Left ventricle myocardium inferior (tissue), 1 donor: ENCODE measurements around the gene P3H2. TPM values are rescaled to one million over a fixed set of nuclear protein-coding genes. Genes with fewer than 3 reads are reported as not detected.

ENCODE experiments used
- DNase-seq: peaks from one replicate; pipeline ENCODE4 v3.0.0-alpha.2; 2020
- H3K27ac ChIP-seq: fragments of 200-600 bp; replicated peaks from 2 replicates; pipeline ENCODE4 v1.8.0; 2021
- H3K27me3 ChIP-seq: fragments of 200-600 bp; 2 replicates; pipeline ENCODE4 v1.8.0; 2021; ENCODE audit warnings: low read depth
- H3K36me3 ChIP-seq: fragments of 200-600 bp; 2 replicates; pipeline ENCODE4 v1.8.0; 2021
- H3K4me1 ChIP-seq: fragments of 200-600 bp; 2 replicates; pipeline ENCODE4 v1.8.0; 2021
- H3K4me3 ChIP-seq: fragments of 200-600 bp; 2 replicates; pipeline ENCODE4 v1.8.0; 2021; ENCODE audit warnings: mild to moderate bottlenecking, moderate library complexity
- H3K9me3 ChIP-seq: fragments of 200-600 bp; replicated peaks from 2 replicates; pipeline ENCODE4 v1.8.0; 2021
- intact Hi-C: fragments of 100-400 bp; cut with micrococcal nuclease; formaldehyde crosslinking; loops from one replicate; pipeline ENCODE4 v1.11.0; 2022
- total RNA-seq: library from RNA; stranded (reverse); fragmentation: NEBNext Ultra II Directional; extraction: Animal tissue kit (Norgen Biotek cat#: 25700); gene quantifications from one replicate; pipeline ENCODE4 v1.2.1, GENCODE V29; 2021
- TF ChIP-seq, protein P1 (sequence below): fragments of 200-600 bp; IDR thresholded peaks from 2 replicates; pipeline ENCODE4 v1.8.0; 2021; ENCODE audit warnings: antibody characterized with exemption, mild to moderate bottlenecking, borderline replicate concordance
- donor health status: DM: no; HTN: yes; CAD: no; lungs with severe emphysema.

P3H2 gene
- total RNA-seq, 1 donor from 2014 or later = 0.82 TPM

DNA sequence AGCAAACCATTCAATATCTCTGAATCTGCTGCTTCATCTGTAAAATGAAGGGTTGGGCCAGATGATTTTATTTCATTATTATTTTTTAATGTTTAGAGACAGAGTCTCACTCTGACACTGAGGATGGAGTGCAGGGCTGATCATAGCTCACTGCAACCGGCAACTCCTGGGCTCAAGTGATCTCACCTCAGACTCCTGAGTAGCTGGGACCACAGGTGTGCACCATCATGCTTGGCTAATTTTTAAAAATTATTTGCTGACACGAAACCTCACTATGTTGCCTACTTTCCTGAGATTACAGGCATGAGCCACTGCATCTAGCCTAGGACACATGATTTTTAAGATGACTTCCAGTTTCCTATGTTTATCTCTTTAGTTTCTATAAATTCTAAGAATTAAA, 105.8 kb downstream of the P3H2 start:
- H3K27ac ChIP-seq = no peak overlapping the region
- DNase-seq = no peak
- peaks cover 13% of the 10 kb centered on the region for H3K27me3 ChIP-seq
- no peak overlapping the region for H3K4me3 ChIP-seq
- peaks cover 11% of the 10 kb centered on the region for H3K4me1 ChIP-seq
- intact Hi-C loops = no loop called here
- H3K9me3 ChIP-seq = no peaks in the 10 kb centered on the region
- TF ChIP-seq, protein P1, sequence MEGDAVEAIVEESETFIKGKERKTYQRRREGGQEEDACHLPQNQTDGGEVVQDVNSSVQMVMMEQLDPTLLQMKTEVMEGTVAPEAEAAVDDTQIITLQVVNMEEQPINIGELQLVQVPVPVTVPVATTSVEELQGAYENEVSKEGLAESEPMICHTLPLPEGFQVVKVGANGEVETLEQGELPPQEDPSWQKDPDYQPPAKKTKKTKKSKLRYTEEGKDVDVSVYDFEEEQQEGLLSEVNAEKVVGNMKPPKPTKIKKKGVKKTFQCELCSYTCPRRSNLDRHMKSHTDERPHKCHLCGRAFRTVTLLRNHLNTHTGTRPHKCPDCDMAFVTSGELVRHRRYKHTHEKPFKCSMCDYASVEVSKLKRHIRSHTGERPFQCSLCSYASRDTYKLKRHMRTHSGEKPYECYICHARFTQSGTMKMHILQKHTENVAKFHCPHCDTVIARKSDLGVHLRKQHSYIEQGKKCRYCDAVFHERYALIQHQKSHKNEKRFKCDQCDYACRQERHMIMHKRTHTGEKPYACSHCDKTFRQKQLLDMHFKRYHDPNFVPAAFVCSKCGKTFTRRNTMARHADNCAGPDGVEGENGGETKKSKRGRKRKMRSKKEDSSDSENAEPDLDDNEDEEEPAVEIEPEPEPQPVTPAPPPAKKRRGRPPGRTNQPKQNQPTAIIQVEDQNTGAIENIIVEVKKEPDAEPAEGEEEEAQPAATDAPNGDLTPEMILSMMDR = no peak
- H3K36me3 ChIP-seq = no peaks in the 10 kb centered on the region

DNA sequence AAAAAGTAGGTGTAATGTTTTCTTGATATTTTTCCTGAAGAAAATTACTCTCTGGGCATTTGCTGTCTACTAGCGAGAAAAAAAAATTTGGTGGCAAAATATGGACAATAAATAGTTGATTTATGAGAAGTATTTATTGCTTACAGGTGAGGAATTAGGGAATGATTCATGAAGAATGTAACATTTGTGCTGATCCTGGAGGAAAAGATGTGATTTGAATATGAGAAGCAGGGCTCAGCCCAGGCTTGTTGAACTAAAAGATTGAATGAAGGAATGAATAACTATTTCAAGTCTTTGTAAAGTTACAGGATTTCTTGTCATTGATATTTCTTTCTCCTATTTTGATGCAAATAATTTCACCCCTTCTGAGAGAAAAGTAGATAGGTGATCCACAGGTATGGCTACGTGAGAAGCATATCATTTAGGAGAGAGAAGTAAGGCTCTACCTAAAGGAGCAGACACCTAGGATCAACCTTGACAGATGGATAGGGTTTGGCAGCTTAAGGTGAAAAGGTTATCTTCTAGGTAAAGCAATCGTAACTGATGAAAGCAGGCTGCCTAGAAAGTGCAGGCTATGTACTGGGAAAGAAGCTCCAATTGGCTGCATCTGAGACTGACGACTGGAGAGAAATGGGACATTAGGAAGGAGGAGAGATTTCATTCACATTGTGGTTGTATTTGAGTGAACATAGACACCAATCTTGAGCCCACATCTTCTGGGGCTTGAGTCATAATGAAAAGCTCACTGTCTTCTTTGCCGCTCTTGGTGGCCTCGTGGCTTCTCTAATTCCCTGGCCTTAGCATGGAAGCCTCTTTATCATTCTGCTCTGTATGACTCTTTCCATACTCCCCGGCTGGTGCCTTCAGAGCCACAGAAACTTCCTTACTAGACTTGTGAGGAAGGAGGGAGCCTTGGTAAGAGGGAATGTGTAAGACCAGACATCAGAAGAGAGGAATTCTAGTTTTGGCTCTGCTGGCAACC, 106.5 kb downstream of the P3H2 start:
- no peak for DNase-seq
- intact Hi-C loops = no loop called here

GRCh38 chr3:190012784-190013183, 107.9 kb downstream of the P3H2 start:
- intact Hi-C loops = no loop called here
- Histone ChIP-seq H3K9me3 (no peaks in the 10 kb centered on the region), H3K4me1 (peaks cover 13% of the 10 kb centered on the region), H3K27ac (no peak overlapping the region), H3K36me3 (no peaks in the 10 kb centered on the region), H3K27me3 (peaks cover 13% of the 10 kb centered on the region), H3K4me3 (no peak overlapping the region)
- TF ChIP-seq, protein P1 = no peak
- DNase-seq = no peak

More for the DNA sequence above, 106.5 kb downstream of the P3H2 start:
- Histone ChIP-seq H3K4me1 (peaks cover 18% of the 10 kb centered on the region), H3K27me3 (peaks cover 13% of the 10 kb centered on the region), H3K27ac (no peak overlapping the region), H3K4me3 (no peak overlapping the region), H3K9me3 (no peaks in the 10 kb centered on the region), H3K36me3 (no peaks in the 10 kb centered on the region)
- TF ChIP-seq, protein P1 = no peak

- DNase-seq = no peak
- no peaks in the 10 kb centered on the region for H3K9me3 ChIP-seq
- intact Hi-C loops = no loop called here
- H3K27me3 ChIP-seq = peaks cover 13% of the 10 kb centered on the region
- peaks cover 13% of the 10 kb centered on the region for H3K4me1 ChIP-seq
- TF ChIP-seq, protein P1 = no peak
- no peak overlapping the region for H3K4me3 ChIP-seq
- no peak overlapping the region for H3K27ac ChIP-seq
- H3K36me3 ChIP-seq = no peaks in the 10 kb centered on the region
These were observed 108.3 kb downstream of the P3H2 start for GRCh38 chr3:190012314-190012782.

- H3K27ac ChIP-seq = no peak overlapping the region
- TF ChIP-seq, protein P1 = no peak
- intact Hi-C loops = no loop called here
- H3K4me1 ChIP-seq = peaks cover 13% of the 10 kb centered on the region
- DNase-seq = no peak
- no peaks in the 10 kb centered on the region for H3K9me3 ChIP-seq
- H3K36me3 ChIP-seq = no peaks in the 10 kb centered on the region
- peaks cover 2% of the 10 kb centered on the region for H3K27me3 ChIP-seq
- no peak overlapping the region for H3K4me3 ChIP-seq
These were observed 110.2 kb downstream of the P3H2 start for GRCh38 chr3:190010486-190010885.
